GM18868 (cell line): ENCODE measurements around the gene CELF4.
"Not testable (repeated sequence)": the region's sequence is repeated elsewhere in the genome, so short reads cannot be mapped to it uniquely, and the experiment has no call there.

ENCODE experiments used
- ATAC-seq: cut with Tn5 transposase; IDR thresholded peaks from one replicate; pipeline ENCODE4 v1.9.1; 2021; ENCODE audit warnings: mild to moderate bottlenecking, moderate library complexity; ENCODE audit not compliant: unreplicated experiment

CELF4 gene

DNA sequence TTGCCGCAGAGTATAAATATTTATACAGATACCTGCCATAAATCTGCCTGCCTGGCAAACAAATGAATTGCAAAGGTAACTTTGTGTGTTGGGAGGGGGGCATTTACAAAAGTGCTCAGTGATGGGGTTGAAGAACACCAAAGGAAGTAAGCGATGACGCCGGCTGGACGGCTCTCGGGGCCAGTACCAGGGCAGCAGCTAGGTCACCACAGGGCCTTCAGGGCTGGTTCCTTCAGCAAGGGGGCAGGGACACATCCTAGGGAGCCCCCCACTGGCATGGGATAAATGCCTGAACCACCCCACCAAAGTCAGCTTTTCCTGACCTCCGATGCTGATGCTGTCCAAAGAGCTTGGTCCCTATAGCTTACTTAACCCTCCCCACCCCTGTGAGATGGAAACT is 190.4 kb downstream of the CELF4 start:
- no peak for ATAC-seq

- ATAC-seq = no peak
Measured at GRCh38 chr18:37368110-37368954, 197.3 kb downstream of the CELF4 start.

DNA sequence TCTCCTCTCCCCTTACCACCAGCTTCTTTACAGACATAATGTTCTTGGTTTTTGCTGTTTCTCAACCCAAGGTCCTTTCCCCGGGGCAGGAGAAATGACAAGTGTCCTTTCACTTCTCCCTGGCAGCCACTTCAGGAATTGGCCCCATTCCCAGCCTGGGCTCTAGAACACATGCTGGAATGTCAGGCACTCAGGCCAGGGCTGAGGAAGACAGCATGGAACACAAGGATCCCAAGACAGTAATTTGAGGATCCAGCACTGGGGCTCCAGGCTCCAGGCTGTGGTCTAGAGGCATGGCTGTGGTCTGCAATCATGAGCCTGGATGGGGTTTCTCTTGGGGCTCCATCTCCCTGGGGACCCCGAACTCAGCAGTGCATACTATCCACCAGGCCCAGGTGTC is 201.4 kb downstream of the CELF4 start:
- ATAC-seq = no peak

- no peak for ATAC-seq
Measured at GRCh38 chr18:37362158-37362890, 203.3 kb downstream of the CELF4 start.

DNA sequence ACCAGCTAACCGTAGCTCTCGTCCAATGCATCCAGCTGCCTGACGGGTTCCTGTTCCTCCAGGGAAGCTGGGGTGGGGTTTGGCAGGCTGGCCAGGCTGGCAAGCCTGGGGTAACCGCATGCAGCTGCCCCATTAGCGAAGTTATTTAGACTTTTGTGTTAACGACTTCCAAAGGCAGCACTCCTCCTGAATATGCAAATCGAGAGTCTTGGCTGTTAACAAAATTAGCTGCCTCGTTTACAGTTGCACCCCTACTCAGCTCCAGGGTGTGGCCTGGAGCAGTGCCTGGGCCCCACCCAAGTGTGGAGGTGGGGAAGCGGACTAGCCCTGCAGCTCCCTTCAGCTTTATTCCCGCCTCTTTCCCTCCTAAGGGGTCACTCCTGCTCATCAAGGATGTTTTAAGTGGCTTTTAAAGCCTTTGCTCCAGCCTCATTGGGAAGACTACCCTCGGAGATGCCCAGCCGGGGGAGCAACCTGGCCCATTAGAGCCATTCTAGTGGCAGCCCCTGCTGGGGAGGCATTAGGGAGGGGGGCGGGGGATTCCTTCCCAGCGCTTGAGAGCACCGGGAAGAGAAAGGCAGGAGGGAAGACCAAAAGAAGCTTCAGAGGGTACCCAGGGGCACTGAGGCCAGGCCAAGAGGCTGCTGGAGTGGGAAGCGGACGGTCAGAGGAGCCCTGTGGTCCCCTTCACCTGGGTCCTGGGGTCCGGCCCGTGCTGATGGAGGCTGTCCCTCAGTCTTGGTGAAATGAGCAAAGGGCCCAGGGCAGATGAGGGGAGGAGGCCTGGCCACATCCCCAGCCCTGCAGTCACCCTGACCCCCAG is 204.1 kb downstream of the CELF4 start:
- no peak for ATAC-seq

DNA sequence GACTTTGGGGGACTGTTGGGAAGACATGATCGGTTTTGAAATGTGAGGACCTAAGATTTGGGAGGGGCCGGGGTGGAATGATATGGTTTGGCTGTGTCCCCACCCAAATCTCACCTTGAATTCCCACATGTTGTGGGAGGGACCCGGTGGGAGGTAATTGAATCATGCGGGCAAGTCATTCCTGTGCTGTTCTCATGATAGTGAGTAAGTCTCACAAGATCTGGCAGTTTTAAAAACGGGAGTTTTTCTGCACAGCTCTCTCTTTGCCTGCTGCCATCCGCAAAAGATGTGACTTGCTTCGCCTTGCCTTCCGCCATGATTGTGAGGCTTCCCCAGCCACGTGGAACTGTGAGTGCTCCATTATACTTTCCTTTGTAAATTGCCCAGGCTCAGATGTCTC is 207.5 kb downstream of the CELF4 start:
- not testable (repeated sequence) for ATAC-seq

DNA sequence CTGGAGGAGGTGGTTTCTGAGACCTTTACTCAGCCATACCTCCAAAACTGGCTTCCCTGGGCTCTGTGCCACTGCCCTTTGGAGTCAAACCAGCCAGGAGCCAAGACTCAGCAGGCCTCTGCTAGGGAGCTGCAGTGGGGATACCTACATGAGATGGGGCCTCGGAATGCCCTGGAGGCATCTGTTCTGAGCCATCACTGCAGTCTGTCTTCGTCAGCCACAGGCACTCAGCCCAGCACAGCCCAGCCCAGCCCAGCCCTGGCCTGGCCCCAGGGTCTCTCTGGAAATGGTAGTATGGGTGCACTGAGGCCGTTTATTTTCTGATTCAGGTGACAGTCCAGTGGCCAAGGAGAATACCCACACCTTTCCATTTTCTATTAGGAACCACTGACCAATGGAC is 209.8 kb downstream of the CELF4 start:
- ATAC-seq = no peak

DNA sequence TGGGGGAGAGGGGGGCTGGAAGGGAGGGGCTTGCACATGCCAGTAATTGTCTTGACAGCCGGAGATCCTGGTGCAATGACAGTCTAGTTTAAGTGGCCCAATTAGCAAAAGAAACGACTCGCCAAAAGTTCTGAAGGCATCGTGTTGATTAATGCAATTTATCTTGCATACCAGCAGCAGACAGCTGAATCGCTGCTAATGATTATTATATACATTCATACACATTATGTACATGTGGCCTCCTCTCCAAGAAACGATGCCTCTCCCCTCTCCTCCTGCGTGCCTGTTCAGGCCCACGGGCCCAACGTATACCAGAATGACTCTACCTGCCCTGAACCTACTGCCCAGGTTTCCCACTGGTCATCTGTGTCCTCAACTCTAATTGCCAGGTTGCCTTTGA is 214.5 kb downstream of the CELF4 start:
- ATAC-seq = no peak

DNA sequence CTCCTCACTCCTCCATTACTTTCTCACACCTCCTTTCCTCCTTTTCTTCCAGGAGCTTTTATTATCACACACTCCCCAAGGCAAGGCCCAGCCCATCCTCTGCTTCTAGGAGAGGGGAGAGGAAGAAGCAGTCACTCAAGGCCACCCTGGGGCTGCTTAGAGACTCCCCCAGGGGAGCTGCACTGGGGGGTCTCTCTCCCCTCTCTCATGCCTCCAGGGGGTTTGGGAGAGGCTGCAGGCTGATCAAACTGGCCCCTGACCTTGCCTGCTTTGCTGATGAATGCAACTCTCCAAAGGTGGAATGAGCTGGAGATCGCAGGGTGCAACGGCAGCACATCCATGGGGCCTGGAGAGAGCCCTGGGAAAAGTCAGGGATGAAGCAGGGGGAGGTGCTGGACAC is 216.9 kb downstream of the CELF4 start:
- ATAC-seq = no peak

DNA sequence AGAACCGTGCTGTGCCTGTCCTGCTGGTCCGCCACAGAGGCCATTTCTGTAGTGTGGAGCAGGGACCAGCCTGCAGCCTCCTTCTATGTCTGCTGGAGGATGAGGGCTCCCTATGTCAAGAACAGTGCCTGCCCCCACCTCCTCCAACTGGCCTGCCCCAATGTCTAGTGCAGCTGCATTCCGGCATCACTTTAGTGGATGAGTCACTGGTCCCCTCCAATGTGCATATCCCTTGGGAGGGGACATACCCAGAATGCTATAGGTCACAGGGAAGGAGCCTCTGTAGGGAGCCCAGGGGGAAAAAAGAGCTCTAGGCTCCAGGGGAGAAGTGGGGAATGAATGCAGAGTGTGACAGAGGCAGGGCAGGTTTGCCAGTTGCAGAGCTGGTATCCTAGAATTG is 219.6 kb downstream of the CELF4 start:
- ATAC-seq = no peak

- ATAC-seq = no peak
Measured at GRCh38 chr18:37343542-37343851, 222.1 kb downstream of the CELF4 start.

- ATAC-seq = no peak
Measured at GRCh38 chr18:37341473-37342086, 224.0 kb downstream of the CELF4 start.

DNA sequence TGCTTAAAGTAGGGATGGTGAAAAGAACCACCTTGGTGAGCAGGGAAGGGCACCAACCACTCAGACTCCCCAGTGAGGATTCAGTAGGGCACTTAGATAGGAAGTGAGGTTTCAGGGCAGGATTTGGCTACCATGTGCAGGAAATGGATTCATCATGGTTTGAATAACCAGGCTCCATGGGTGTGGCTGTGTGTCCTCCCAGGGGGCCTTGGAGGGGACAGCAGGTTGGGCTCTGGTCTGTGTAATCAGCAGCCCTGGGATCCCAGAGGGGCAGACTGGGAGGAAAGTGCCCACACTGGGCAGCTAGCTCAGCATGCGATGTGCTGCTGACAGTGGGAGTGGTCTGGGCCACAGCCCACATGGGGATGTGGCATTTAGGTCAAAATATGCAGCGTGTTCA is 224.6 kb downstream of the CELF4 start:
- ATAC-seq = no peak

- ATAC-seq = no peak
Measured at GRCh38 chr18:37339701-37340215, 225.8 kb downstream of the CELF4 start.

DNA sequence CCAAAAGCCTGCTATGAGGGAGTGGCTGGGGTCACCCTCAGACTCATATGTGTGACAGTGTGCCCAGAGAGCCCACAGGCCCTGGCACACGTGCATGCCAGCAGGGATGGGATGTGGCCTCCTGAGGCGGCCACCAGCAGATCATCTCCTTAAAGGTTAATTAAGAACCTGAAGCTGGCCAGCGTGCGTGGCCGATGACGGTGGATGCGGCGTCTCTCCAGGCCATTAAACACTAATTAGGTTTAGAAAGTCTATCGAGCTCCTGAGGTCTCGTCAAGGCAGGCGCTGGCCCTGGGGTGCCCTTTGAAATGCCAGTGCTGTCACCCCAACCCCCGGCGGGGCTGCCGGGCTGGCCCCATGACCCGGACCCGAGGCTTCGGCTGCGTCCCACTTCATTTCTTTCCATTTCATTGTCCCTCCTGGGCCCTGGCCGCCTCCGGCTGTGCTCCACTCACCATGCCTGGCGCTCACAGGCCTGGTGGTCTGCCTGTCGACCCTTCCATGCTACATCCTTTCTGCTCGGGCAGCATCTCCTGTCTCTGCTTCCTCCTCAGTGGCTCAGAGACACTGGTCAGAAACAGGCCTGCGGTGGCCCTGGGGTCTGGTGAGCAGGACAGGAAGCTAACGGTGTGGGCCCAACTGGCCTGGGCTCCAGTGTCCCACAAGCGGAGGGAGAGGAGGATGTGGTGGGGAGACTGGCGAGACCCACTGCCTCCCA is 228.9 kb downstream of the CELF4 start:
- no peak for ATAC-seq

- ATAC-seq = no peak
Measured at GRCh38 chr18:37335409-37335736, 230.2 kb downstream of the CELF4 start.

GRCh38 chr18:37334631-37335408 is 230.8 kb downstream of the CELF4 start:
- no peak for ATAC-seq

- ATAC-seq = no peak
Measured at GRCh38 chr18:37332628-37333420, 232.8 kb downstream of the CELF4 start.

DNA sequence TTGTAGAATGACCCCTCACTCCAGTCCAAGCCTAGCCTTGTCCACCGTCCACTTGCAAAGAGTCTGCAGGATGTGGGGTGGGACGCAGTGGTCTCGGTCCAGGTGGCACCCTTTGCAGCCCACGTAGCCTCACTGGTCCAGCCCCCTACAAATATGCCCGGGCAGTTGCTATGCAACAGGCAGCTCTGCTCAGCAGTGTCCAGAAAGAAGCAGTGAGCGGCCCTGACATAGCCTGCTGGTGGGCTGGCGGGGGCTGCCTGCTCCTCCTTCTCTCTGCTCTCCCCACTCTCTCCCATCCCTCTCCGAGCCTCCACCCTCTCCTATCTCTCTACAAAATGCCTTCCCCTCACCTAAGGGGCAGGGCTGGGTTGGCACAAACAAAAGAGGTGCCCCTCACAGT is 233.4 kb downstream of the CELF4 start:
- no peak for ATAC-seq
